Neural cell (in vitro differentiated cells): ENCODE results near the gene LTBP1. TPM values are rescaled to one million over a fixed set of nuclear protein-coding genes. Genes with fewer than 3 reads are reported as not detected.

Experiments
- H2AFZ ChIP-seq: fragments of 200-600, 300-800 bp; sonication (generic), shearing (Covaris generic); 2 replicates; pipeline ENCODE4 v1.6.0; 2014; ENCODE audit warnings: low read depth, mild to moderate bottlenecking, antibody characterized with exemption, low read length, moderate library complexity
- H3F3A ChIP-seq: fragments of 200-600 bp; shearing (Covaris generic); 2 replicates; pipeline ENCODE4 v1.6.1; 2016; ENCODE audit warnings: mild to moderate bottlenecking, moderate library complexity, mixed read lengths, antibody characterized with exemption, low read length; ENCODE audit not compliant: insufficient read depth, poor library complexity, severe bottlenecking
- H3K27ac ChIP-seq: fragments of 200-600, 300-800 bp; sonication (generic), shearing (Covaris generic); 2 replicates; pipeline ENCODE4 v1.5.1; 2014; ENCODE audit warnings: mild to moderate bottlenecking, low read length, moderate library complexity
- H3K27me3 ChIP-seq: fragments of 300-800, 200-600 bp; sonication (generic), shearing (Covaris generic); 2 replicates; pipeline ENCODE4 v1.6.0; 2014; ENCODE audit warnings: mild to moderate bottlenecking, low read depth, low read length, moderate library complexity; ENCODE audit not compliant: insufficient read depth
- H3K36me3 ChIP-seq: fragments of 300-800, 200-600 bp; sonication (generic), shearing (Covaris generic); 2 replicates; pipeline ENCODE4 v1.5.1; 2014; ENCODE audit warnings: mild to moderate bottlenecking, antibody characterized with exemption, low read length, moderate library complexity; ENCODE audit not compliant: insufficient read depth
- H3K4me2 ChIP-seq: fragments of 300-800, 200-600 bp; sonication (generic), shearing (Covaris generic); 2 replicates; pipeline ENCODE4 v1.6.0; 2014; ENCODE audit warnings: mild to moderate bottlenecking, low read length
- H3K4me3 ChIP-seq: fragments of 300-800, 200-600 bp; sonication (generic), shearing (Covaris generic); 2 replicates; pipeline ENCODE4 v1.5.1; 2014; ENCODE audit warnings: mild to moderate bottlenecking, low read length, moderate library complexity
- H3K79me2 ChIP-seq: fragments of 200-600 bp; shearing (Covaris generic); replicated peaks from 2 replicates; pipeline ENCODE4 v1.6.0; 2014; ENCODE audit warnings: mild to moderate bottlenecking, low read length, moderate library complexity; ENCODE audit not compliant: insufficient read depth
- H3K9ac ChIP-seq: fragments of 300-800, 200-600 bp; sonication (generic), shearing (Covaris generic); 2 replicates; pipeline ENCODE4 v1.6.1; 2016; ENCODE audit warnings: mild to moderate bottlenecking, low read length, mixed read lengths
- H3K9me2 ChIP-seq: fragments of 200-600 bp; shearing (Covaris generic); 2 replicates; pipeline ENCODE4 v1.6.1; 2016; ENCODE audit warnings: mild to moderate bottlenecking, low read length, mixed read lengths; ENCODE audit not compliant: insufficient read depth
- H3K9me3 ChIP-seq: fragments of 200-600, 300-800 bp; sonication (generic), shearing (Covaris generic); 2 replicates; pipeline ENCODE4 v1.6.1; 2016; ENCODE audit warnings: mild to moderate bottlenecking, mixed run types, low read length, moderate library complexity, mixed read lengths
- H4K20me1 ChIP-seq: fragments of 200-600 bp; shearing (Covaris generic); 2 replicates; pipeline ENCODE4 v1.6.1; 2016; ENCODE audit warnings: mild to moderate bottlenecking, mixed run types; ENCODE audit not compliant: insufficient read depth
- CTCF ChIP-seq: fragments of 450-650 bp; IDR thresholded peaks from 2 replicates; pipeline ENCODE4 v1.5.1; 2014; ENCODE audit warnings: antibody characterized with exemption, mild to moderate bottlenecking, moderate library complexity; ENCODE audit not compliant: poor library complexity, severe bottlenecking
- EP300 ChIP-seq: fragments of 450-650 bp; conservative IDR thresholded peaks from 2 replicates; pipeline ENCODE4 v1.6.1; 2014; ENCODE audit warnings: antibody characterized with exemption, mild to moderate bottlenecking, moderate library complexity; ENCODE audit not compliant: poor library complexity, severe bottlenecking
- EZH2 ChIP-seq: fragments of 200-600, 300-800 bp; shearing (Covaris generic), sonication (generic); IDR thresholded peaks from 2 replicates; pipeline ENCODE4 v1.6.1; 2014; ENCODE audit warnings: antibody characterized with exemption, low read length, borderline replicate concordance, mild to moderate bottlenecking; ENCODE audit not compliant: insufficient read depth, poor library complexity, severe bottlenecking
- MXI1 ChIP-seq: fragments of 450-650 bp; conservative IDR thresholded peaks from 2 replicates; pipeline ENCODE4 v1.6.1; 2014; ENCODE audit warnings: antibody characterized with exemption, mild to moderate bottlenecking; ENCODE audit not compliant: poor library complexity, severe bottlenecking
- POLR2AphosphoS5 ChIP-seq: IDR thresholded peaks from 2 replicates; pipeline ENCODE4 v1.6.1; 2012
- RAD21 ChIP-seq: fragments of 450-650 bp; conservative IDR thresholded peaks from 2 replicates; pipeline ENCODE4 v1.6.1; 2014; ENCODE audit warnings: antibody characterized with exemption, mild to moderate bottlenecking, moderate library complexity
- REST ChIP-seq: IDR thresholded peaks from 2 replicates; pipeline ENCODE4 v1.6.1; 2012; ENCODE audit warnings: borderline replicate concordance
- SMC3 ChIP-seq: fragments of 450-650 bp; conservative IDR thresholded peaks from 2 replicates; pipeline ENCODE4 v1.6.1; 2014; ENCODE audit warnings: antibody characterized with exemption, mild to moderate bottlenecking, moderate library complexity; ENCODE audit not compliant: poor library complexity
- TAF1 ChIP-seq: IDR thresholded peaks from 2 replicates; pipeline ENCODE4 v1.6.1; 2012; ENCODE audit warnings: low read depth
- polyA plus RNA-seq: library from polyadenylated mRNA; depleted of rRNA; stranded (reverse); fragments of >200 nt; gene quantifications from 2 replicates; pipeline ENCODE4 v1.2.3, GENCODE V29; 2014

LTBP1 gene
- polyA plus RNA-seq, 1 donor from 2014 or later, result 1.8 TPM

DNA sequence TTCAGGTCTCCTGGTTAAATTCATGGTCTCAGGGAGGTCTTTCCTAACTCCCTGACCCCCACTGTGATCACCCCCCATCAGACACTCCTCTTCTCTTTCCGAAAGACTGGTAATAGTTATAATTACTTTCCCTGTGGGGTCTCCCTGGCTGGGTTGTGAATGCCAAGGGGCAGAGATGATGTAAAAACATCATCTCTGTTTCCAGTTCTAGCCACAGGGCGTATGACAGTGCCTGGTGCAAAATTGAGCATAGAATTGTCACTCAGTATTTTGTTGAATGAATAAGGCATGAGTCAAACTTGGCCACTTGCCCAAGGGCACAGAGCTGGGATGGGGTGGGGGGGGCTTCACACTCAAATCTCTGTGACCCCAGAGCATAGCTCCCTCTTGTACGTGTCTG, 65.2 kb downstream of the LTBP1 start:
- TF ChIP-seq POLR2AphosphoS5 (no peak), EZH2 (no peak), REST (no peak), SMC3 (no peak), MXI1 (no peak), RAD21 (no peak), EP300 (no peak), CTCF (no peak), TAF1 (no peak)
- no peak overlapping the region for H3K27ac ChIP-seq
- H3F3A ChIP-seq, result no peaks in the 10 kb centered on the region
- no peaks in the 10 kb centered on the region for H4K20me1 ChIP-seq
- no peak overlapping the region for H3K4me3 ChIP-seq
- no peaks in the 10 kb centered on the region for H3K9me3 ChIP-seq
- no peaks in the 10 kb centered on the region for H3K36me3 ChIP-seq
- no peak overlapping the region for H3K9ac ChIP-seq
- H3K4me2 ChIP-seq, result no peak overlapping the region
- peaks cover 3% of the 10 kb centered on the region for H3K79me2 ChIP-seq
- no peak overlapping the region for H2AFZ ChIP-seq
- no peaks in the 10 kb centered on the region for H3K27me3 ChIP-seq
- H3K9me2 ChIP-seq, result no peaks in the 10 kb centered on the region

- no peak overlapping the region for H3K4me2 ChIP-seq
- TF ChIP-seq EP300 (no peak), REST (no peak), POLR2AphosphoS5 (no peak), MXI1 (no peak), TAF1 (no peak), EZH2 (no peak), SMC3 (no peak), CTCF (no peak), RAD21 (no peak)
- H2AFZ ChIP-seq, result no peak overlapping the region
- no peak overlapping the region for H3K4me3 ChIP-seq
- H3K9ac ChIP-seq, result no peak overlapping the region
- H3K79me2 ChIP-seq, result peaks cover 3% of the 10 kb centered on the region
- no peaks in the 10 kb centered on the region for H3K27me3 ChIP-seq
- H3F3A ChIP-seq, result no peaks in the 10 kb centered on the region
- no peaks in the 10 kb centered on the region for H3K36me3 ChIP-seq
- no peaks in the 10 kb centered on the region for H3K9me2 ChIP-seq
- no peaks in the 10 kb centered on the region for H4K20me1 ChIP-seq
- H3K9me3 ChIP-seq, result no peaks in the 10 kb centered on the region
- H3K27ac ChIP-seq, result no peak overlapping the region
These were observed 66.9 kb downstream of the LTBP1 start for GRCh38 chr2:33013684-33014110.
